Measurements from ENCODE around the gene SLC35G3. TPM values are rescaled to one million over a fixed set of nuclear protein-coding genes. Genes with fewer than 3 reads are reported as not detected.
"Not testable (repeated sequence)": the region's sequence is repeated elsewhere in the genome, so short reads cannot be mapped to it uniquely, and the experiment has no call there.

SLC35G3 gene
- total RNA-seq (2013), result not detected
- polyA plus RNA-seq (not detected), polyA minus RNA-seq (not detected in 2 replicates), total RNA-seq (0 to 0.60 (median 0) reads per million in 11 experiments)

DNA sequence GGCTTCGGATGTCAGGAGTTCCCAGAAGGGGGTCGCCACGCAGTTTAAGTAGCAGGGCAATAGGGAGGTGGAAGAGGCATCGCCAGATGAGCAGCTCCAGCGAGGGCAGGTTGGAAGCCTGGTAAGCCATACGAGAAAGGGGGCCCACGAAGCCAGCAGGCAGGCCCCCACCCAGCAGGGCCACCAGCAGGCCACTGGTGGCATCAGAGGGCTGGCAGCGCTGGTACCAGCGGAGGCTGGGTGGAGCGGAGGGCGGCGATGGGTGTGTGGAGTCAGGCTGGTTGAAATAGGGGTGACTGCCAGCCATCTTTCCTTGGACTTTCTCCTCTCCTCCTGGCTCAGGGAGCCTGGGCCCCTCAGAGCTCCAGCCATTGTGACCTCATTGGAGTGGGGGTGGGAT is at the start of gene SLC35G3:
TSS of gene SLC35G3 (minus strand) at position 393 of the 400 bp plus-strand sequence. CDS start at position 307, 86 bp downstream.
- H3K27me3 ChIP-seq (ENCODE audit: control insufficient read depth in 2 of 2, insufficient read depth in 2 of 2, low read length in 2 of 2); H3K4me2 ChIP-seq (replicated peaks; ENCODE audit: extremely low read depth, low read length, poor library complexity, severe bottlenecking); intact Hi-C loops (cut with micrococcal nuclease); H3K27ac ChIP-seq (ENCODE audit: low read depth in 1 of 2, low read length in 2 of 2); H3K36me3 Mint-ChIP-seq; H3K36me3 ChIP-seq (replicated peaks in 1 of 2; ENCODE audit: control insufficient read depth in 1 of 2, insufficient read depth in 2 of 2, low read length in 2 of 2); H2AFZ ChIP-seq (ENCODE audit: insufficient read depth, low read depth, low read length, poor library complexity, severe bottlenecking); DNase-seq; H3K4me3 ChIP-seq (replicated peaks in 1 of 3; ENCODE audit: low read depth in 2 of 3, low read length in 3 of 3); H3K4me3 Mint-ChIP-seq; H3K9ac ChIP-seq (ENCODE audit: insufficient read depth, low read length, poor library complexity, severe bottlenecking); H3K79me2 ChIP-seq (ENCODE audit: insufficient read depth, low read length); H3K4me1 Mint-ChIP-seq; H4K20me1 ChIP-seq (ENCODE audit: insufficient read depth, low read length); H3K9me3 ChIP-seq (replicated peaks in 1 of 2; ENCODE audit: control insufficient read depth in 1 of 2, insufficient read depth in 1 of 2, low read length in 2 of 2): not testable (repeated sequence)
- peaks cover 17 to 23% (median 20%) of the 10 kb centered on the region in 3 donors for H3K27me3 Mint-ChIP-seq (ENCODE audit: low read depth in 3 of 3)
- H3K27ac Mint-ChIP-seq, result peak within 1 kb of the TSS in 2 of 7 donors; percentile 6 to 57
- peaks cover 7 to 12% of the 10 kb centered on the region in 2 donors for H3K4me1 ChIP-seq (ENCODE audit: control insufficient read depth in 1 of 2, insufficient read depth in 2 of 2, low read length in 2 of 2)
- peaks cover 5 to 23% (median 20%) of the 10 kb centered on the region in 7 donors for H3K9me3 Mint-ChIP-seq
- 97% methylated on average over 8 of the region's 12 CpGs for WGBS (ENCODE audit: insufficient coverage)

DNA sequence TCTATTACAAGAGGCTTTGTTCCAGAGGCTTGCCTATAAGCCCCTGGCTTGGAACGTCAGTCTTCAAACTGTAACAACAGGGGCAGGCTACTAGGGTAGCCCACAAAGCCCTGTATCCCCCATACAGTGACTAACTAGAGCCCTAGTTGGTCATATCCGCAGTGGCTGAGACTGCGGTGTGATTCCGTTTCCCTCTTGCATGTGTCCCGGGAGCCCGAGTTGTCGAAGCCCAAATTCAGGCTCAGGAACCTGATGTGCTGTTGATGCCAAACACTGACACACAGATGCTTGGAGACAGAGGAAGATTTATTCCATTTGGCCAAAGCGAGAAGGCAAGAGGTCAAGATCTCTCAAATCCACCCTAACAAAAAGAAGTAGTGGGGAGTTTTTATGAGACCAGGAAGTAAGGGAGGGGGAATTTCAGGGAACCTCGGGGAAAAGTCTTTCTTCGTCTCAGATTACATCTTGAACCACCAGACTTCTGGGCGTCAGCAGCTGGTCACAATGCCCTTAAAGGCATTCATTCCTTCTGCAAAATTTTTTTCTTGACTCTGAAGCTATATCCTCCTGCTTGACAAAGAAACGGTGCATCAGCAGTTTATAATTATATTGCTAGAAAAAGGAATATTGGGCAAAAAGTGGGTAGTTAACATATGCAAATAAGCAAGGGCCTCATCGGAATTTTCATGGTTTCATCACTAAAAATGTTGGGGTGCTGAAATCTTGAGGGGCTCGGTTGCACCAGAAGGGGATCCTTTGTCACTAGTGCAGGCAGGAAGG is 49.6 kb upstream of the SLC35G3 start:
- Histone ChIP-seq H3K79me2 (ENCODE audit: insufficient read depth, low read length) (peaks cover 31% of the 10 kb centered on the region), H3K9ac (ENCODE audit: insufficient read depth, low read length, poor library complexity, severe bottlenecking) (peak overlapping the region; percentile 92), H2AFZ (ENCODE audit: insufficient read depth, low read depth, low read length, poor library complexity, severe bottlenecking) (peak overlapping the region; percentile 73), H3K4me3 (replicated peaks in 1 of 3; ENCODE audit: low read depth in 2 of 3, low read length in 3 of 3) (peak overlapping the region; percentile 77 to 94 (median 86)), H3K9me3 (replicated peaks in 1 of 2; ENCODE audit: control insufficient read depth in 1 of 2, insufficient read depth in 1 of 2, low read length in 2 of 2) (no peaks in the 10 kb centered on the region), H3K36me3 (replicated peaks in 1 of 2; ENCODE audit: control insufficient read depth in 1 of 2, insufficient read depth in 2 of 2, low read length in 2 of 2) (peaks cover 0 to 17% of the 10 kb centered on the region in 2 donors), H4K20me1 (ENCODE audit: insufficient read depth, low read length) (peaks cover 22% of the 10 kb centered on the region), H3K4me1 (ENCODE audit: control insufficient read depth in 1 of 2, insufficient read depth in 2 of 2, low read length in 2 of 2) (peaks cover 30 to 46% of the 10 kb centered on the region in 2 donors), H3K4me2 (replicated peaks; ENCODE audit: extremely low read depth, low read length, poor library complexity, severe bottlenecking) (peak overlapping the region; percentile 85), H3K27ac (ENCODE audit: low read depth in 1 of 2, low read length in 2 of 2) (peak overlapping the region; percentile 94 to 97), H3K27me3 (ENCODE audit: control insufficient read depth in 2 of 2, insufficient read depth in 2 of 2, low read length in 2 of 2) (no peaks in the 10 kb centered on the region)
- TF ChIP-seq, protein P1, sequence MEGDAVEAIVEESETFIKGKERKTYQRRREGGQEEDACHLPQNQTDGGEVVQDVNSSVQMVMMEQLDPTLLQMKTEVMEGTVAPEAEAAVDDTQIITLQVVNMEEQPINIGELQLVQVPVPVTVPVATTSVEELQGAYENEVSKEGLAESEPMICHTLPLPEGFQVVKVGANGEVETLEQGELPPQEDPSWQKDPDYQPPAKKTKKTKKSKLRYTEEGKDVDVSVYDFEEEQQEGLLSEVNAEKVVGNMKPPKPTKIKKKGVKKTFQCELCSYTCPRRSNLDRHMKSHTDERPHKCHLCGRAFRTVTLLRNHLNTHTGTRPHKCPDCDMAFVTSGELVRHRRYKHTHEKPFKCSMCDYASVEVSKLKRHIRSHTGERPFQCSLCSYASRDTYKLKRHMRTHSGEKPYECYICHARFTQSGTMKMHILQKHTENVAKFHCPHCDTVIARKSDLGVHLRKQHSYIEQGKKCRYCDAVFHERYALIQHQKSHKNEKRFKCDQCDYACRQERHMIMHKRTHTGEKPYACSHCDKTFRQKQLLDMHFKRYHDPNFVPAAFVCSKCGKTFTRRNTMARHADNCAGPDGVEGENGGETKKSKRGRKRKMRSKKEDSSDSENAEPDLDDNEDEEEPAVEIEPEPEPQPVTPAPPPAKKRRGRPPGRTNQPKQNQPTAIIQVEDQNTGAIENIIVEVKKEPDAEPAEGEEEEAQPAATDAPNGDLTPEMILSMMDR (IDR thresholded peaks at IDR 0.05), result no peak
- no peaks in the 10 kb centered on the region for H3K9me3 Mint-ChIP-seq
- peak; percentile 67 to 84 (median 80) for DNase-seq
- peak overlapping the region; percentile 93 to 99 (median 97) for H3K27ac Mint-ChIP-seq
- H3K27me3 Mint-ChIP-seq (ENCODE audit: low read depth in 3 of 3), result peaks cover 7 to 15% (median 12%) of the 10 kb centered on the region in 3 donors
- H3K36me3 Mint-ChIP-seq, result peaks cover 21 to 25% of the 10 kb centered on the region in 2 donors
- H3K4me1 Mint-ChIP-seq, result peaks cover 41% of the 10 kb centered on the region
- intact Hi-C loops (cut with micrococcal nuclease), result loop anchor here in 1 of 2 donors (5.0 kb wide), 2 partner anchors 56 to 299 kb away; no protein-coding TSS in a partner anchor
- WGBS (ENCODE audit: insufficient coverage), result 11% methylated on average over 8 of the region's 14 CpGs
- peak overlapping the region; percentile 95 to 97 for H3K4me3 Mint-ChIP-seq
